ENCODE data around the gene ZRANB1.

GRCh38 chr10:125027871-125028869, 86.2 kb downstream of the ZRANB1 start:
- TF ChIP-seq CBFB (IDR thresholded peaks at IDR 0.05; ENCODE audit: low read depth) (no peak), POLR2AphosphoS5 (IDR thresholded peaks at IDR 0.05; ENCODE audit: low read length) (no peak), MAX (IDR thresholded peaks at IDR 0.05; ENCODE audit: low read depth, low read length) (no peak), CTCF (IDR thresholded peaks at IDR 0.05 in 2 of 3, conservative IDR thresholded peaks at IDR 0.05 in 1 of 3; ENCODE audit: control insufficient read depth in 2 of 3, extremely low read depth in 1 of 3, insufficient read depth in 1 of 3, low read depth in 3 of 3, low read length in 3 of 3) (no peak), SP1 (IDR thresholded peaks at IDR 0.05; ENCODE audit: low read depth, low read length) (no peak), ZSCAN29 (IDR thresholded peaks at IDR 0.05) (no peak), MEF2A (IDR thresholded peaks at IDR 0.05; ENCODE audit: insufficient read depth, low read depth, low read length) (no peak), WRNIP1 (IDR thresholded peaks at IDR 0.05; ENCODE audit: borderline replicate concordance, low read depth, low read length) (no peak)
